Sigmoid colon (tissue), 4 donors: ENCODE data around the gene PCDHB8.

ENCODE experiments used
- CTCF ChIP-seq, 4 experiments: fragments of 450-650 bp in 3 of 4; fragments of 200-600 bp in 1 of 4; IDR thresholded peaks; one replicate each; pipeline ENCODE4 v1.5.1; 2016 to 2019; ENCODE audit warnings: antibody characterized with exemption in 4 of 4, mild to moderate bottlenecking in 3 of 4, moderate library complexity in 2 of 4
- EP300 ChIP-seq, 4 donors: sonication (generic); formaldehyde crosslinking; IDR thresholded peaks; one replicate each; pipeline ENCODE4 v1.6.1; 2017; ENCODE audit warnings: antibody characterized with exemption in 4 of 4
- POLR2A ChIP-seq, 2 donors: fragments of 450-650 bp; IDR thresholded peaks; one replicate each; pipeline ENCODE4 v1.6.1; 2016; ENCODE audit warnings: antibody characterized with exemption in 2 of 2, mild to moderate bottlenecking in 2 of 2, moderate library complexity in 2 of 2
- POLR2AphosphoS5 ChIP-seq, 4 donors: sonication (generic); formaldehyde crosslinking; IDR thresholded peaks; one replicate each; pipeline ENCODE4 v1.6.1; 2017; ENCODE audit warnings: antibody characterized with exemption in 4 of 4

- TF ChIP-seq POLR2A (IDR thresholded peaks at IDR 0.05) (no peak), EP300 (IDR thresholded peaks at IDR 0.05) (no peak), CTCF (IDR thresholded peaks at IDR 0.05) (no peak), POLR2AphosphoS5 (IDR thresholded peaks at IDR 0.05) (no peak)
Observed at GRCh38 chr5:141150224-141150992, 27.2 kb upstream of the PCDHB8 start.
